ENCODE measurements around the gene NUP85. TPM values are rescaled to one million over a fixed set of nuclear protein-coding genes. Genes with fewer than 3 reads are reported as not detected.

The NUP85 gene
- total RNA-seq, 1 experiment from 2014 or later = 164 TPM

- CTCF ChIA-PET = interaction anchor here (1.4 to 4.2 kb wide), 2 partner anchors 22 to 112 kb away, joined by 3 to 51 read pairs; partner anchors contain the start of gene SLC25A19
- no peaks in the 10 kb centered on the region for H3K9me3 ChIP-seq (ENCODE audit: control insufficient read depth in 1 of 2, insufficient read depth in 1 of 2, low read depth in 1 of 2, low read length in 2 of 2)
- H4K20me1 ChIP-seq (ENCODE audit: insufficient read depth) = no peaks in the 10 kb centered on the region
- TF ChIP-seq POLR2A (IDR thresholded peaks at IDR 0.05; ENCODE audit: borderline replicate concordance, extremely low read depth, insufficient read depth, insufficient read length) (peak; percentile 24), CTCF (IDR thresholded peaks at IDR 0.05 in 2 of 3, conservative IDR thresholded peaks at IDR 0.05 in 1 of 3; ENCODE audit: borderline replicate concordance in 1 of 3, insufficient read depth in 1 of 3, low read depth in 2 of 3, low read length in 2 of 3) (peak in 2 of 3 experiments; percentile 38; a peak in 3 of 6 replicates), ATF3 (IDR thresholded peaks at IDR 0.05) (no peak), REST (IDR thresholded peaks at IDR 0.05; ENCODE audit: low read depth) (no peak), POLR2AphosphoS5 (IDR thresholded peaks at IDR 0.05; ENCODE audit: low read depth, low read length) (peak; percentile 39; the same call in 1 of the 2 replicates), EZH2 (IDR thresholded peaks at IDR 0.05) (no peak)
- peaks cover 18 to 45% of the 10 kb centered on the region in 2 experiments; a peak in 3 of 4 replicates for H3K36me3 ChIP-seq (ENCODE audit: control insufficient read depth in 1 of 2, insufficient read depth in 2 of 2, low read length in 2 of 2)
- RAD21 ChIA-PET (ENCODE audit: low non-redundant PET in 1 of 2, low total read pairs in 2 of 2, uncharacterized antibody in 2 of 2, unreplicated experiment in 2 of 2) = interaction anchor here in 1 of 2 experiments (0.6 kb wide), 1 partner anchor 48 kb away, joined by 3 read pairs; no protein-coding TSS in a partner anchor
- DNase-seq (ENCODE audit: low read depth, low spot score) (no peak), ATAC-seq (peak; percentile 12)
- no peak overlapping the region for H2AFZ ChIP-seq (ENCODE audit: low read depth, low read length, poor library complexity, severe bottlenecking)
- H3K4me3 ChIP-seq (replicated peaks in 1 of 2; ENCODE audit: low read depth in 1 of 2, low read length in 2 of 2) = no peak overlapping the region
- no peaks in the 10 kb centered on the region for H3K9me2 ChIP-seq (ENCODE audit: insufficient read depth)
- intact Hi-C loops (cut with micrococcal nuclease) = loop anchor here (10.0 kb wide), 1 partner anchor 153 kb away; no protein-coding TSS in a partner anchor
- peak overlapping the region; percentile 25; the same call in 1 of the 2 replicates for H3K27ac ChIP-seq (ENCODE audit: low read depth, low read length)
- BruUV-seq (replicated peaks) = no TSS peak
- H3K4me2 ChIP-seq (ENCODE audit: low read length) = peak overlapping the region; percentile 1; the same call in 1 of the 2 replicates
- H3K9ac ChIP-seq (ENCODE audit: low read length) = 0 out of 2 replicates have a peak overlapping the region, but pooled peaks have one; percentile 2
- H3K27me3 ChIP-seq (ENCODE audit: insufficient read depth, low read length) = no peaks in the 10 kb centered on the region
- peaks cover 28% of the 10 kb centered on the region for H3K79me2 ChIP-seq (ENCODE audit: insufficient read depth, low read length)
- POLR2A ChIA-PET = no interaction called here
- peaks cover 22 to 47% of the 10 kb centered on the region in 2 experiments for H3K4me1 ChIP-seq (ENCODE audit: control insufficient read depth in 1 of 2, insufficient read depth in 2 of 2, low read length in 2 of 2)
Measured at GRCh38 chr17:75267411-75268232, 62.1 kb downstream of the NUP85 start.
